GM12875 (cell line): Measurements from ENCODE around the gene ARMH3.

Experiments used
- H3K4me3 ChIP-seq: one replicate; pipeline ENCODE4 v1.5.1; 2011; ENCODE audit warnings: low read depth, low read length, control low read depth
- TF ChIP-seq, protein P1 (sequence below): IDR thresholded peaks from 2 replicates; pipeline ENCODE4 v1.5.1; 2011; ENCODE audit warnings: low read depth, mild to moderate bottlenecking, control low read depth, inconsistent platforms, low read length, moderate library complexity, borderline replicate concordance; ENCODE audit not compliant: insufficient read depth

Gene ARMH3

GRCh38 chr10:101831169-101831811 is 224.7 kb downstream of the ARMH3 start:
- TF ChIP-seq, protein P1, sequence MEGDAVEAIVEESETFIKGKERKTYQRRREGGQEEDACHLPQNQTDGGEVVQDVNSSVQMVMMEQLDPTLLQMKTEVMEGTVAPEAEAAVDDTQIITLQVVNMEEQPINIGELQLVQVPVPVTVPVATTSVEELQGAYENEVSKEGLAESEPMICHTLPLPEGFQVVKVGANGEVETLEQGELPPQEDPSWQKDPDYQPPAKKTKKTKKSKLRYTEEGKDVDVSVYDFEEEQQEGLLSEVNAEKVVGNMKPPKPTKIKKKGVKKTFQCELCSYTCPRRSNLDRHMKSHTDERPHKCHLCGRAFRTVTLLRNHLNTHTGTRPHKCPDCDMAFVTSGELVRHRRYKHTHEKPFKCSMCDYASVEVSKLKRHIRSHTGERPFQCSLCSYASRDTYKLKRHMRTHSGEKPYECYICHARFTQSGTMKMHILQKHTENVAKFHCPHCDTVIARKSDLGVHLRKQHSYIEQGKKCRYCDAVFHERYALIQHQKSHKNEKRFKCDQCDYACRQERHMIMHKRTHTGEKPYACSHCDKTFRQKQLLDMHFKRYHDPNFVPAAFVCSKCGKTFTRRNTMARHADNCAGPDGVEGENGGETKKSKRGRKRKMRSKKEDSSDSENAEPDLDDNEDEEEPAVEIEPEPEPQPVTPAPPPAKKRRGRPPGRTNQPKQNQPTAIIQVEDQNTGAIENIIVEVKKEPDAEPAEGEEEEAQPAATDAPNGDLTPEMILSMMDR: no peak
- H3K4me3 ChIP-seq: peak overlapping the region; percentile 75

GRCh38 chr10:101830322-101831168 is 225.4 kb downstream of the ARMH3 start:
- TF ChIP-seq, protein P1: no peak
- peak overlapping the region; percentile 75 for H3K4me3 ChIP-seq

GRCh38 chr10:101829561-101830315 is 226.2 kb downstream of the ARMH3 start:
- peak overlapping the region; percentile 75 for H3K4me3 ChIP-seq
- TF ChIP-seq, protein P1: no peak

DNA sequence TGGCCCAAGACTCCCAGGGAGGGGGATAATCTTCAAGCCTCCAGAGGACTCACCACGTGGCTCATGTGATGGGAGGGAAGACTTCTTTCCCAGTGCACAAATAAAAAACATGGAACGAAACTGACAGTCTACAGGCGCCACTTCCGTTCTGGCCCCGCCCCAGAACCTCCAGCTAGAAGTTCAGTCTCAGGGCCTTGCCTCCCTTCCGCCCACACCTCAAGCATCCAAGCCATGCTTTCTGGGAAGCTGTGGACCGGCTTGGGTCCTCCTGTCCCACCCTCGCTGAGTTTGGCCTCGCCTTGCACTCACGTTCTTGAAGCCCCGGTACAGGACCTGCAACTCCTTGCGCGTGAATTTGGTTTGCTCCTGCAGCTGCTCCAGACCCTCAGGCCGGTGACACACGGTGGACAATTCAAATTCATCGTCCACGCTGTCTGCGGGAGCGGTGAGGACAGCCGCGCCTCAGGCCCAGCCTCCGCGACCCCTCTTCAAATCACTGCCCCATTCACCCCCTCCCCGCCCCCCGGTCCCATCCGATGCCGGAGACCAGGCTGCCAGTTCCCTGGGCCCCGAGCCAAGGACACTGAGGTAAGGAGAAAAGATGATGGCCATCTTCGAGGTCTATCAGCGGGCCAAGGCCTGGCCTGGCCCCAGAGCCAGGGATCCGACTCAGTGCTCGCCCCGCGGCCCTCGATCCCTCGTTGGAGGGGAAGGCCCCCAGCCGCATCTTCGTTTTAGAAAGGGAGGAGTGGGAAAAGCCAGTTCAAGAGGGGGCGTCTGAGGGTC is 227.0 kb downstream of the ARMH3 start:
- H3K4me3 ChIP-seq: no peak overlapping the region
- TF ChIP-seq, protein P1: no peak

DNA sequence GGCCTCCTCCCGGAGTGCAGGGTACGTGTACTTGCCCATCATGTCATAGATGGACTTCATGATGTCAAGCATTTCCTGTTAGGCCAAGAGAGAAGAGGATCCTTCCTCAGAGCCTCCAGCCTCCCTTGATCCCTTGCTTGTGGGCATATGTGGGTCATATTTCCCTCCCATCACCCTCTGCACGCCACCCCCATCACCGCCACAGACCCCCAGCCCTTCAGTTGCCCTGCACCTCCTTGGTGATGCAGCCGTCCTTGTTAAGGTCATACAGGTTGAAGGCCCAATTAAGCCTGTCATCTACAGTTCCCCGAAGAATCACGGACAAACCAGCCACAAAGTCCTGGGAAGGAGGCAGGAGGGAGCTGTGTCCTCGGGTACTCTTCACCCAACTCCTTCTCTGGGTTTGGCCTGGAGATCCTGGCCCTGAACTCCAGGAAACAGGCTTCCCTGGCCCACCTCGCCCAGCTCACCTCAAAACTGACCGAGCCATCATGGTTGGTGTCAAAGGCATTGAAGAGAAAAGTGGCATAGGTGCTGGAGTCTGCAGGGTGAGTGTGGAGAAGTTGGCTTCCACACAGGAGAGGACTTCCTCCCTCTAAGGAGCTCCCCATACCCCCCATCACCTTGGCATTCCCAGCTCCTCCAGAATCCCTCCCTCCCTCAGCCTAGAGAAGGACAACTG is 227.9 kb downstream of the ARMH3 start:
- TF ChIP-seq, protein P1: no peak
- H3K4me3 ChIP-seq: no peak overlapping the region

- H3K4me3 ChIP-seq: no peak overlapping the region
- TF ChIP-seq, protein P1: no peak
These were observed 229.0 kb downstream of the ARMH3 start for GRCh38 chr10:101826852-101827434.
